Muscle of arm (tissue), 12 donors: ENCODE results near the gene TFB1M. TPM values are rescaled to one million over a fixed set of nuclear protein-coding genes. Genes with fewer than 3 reads are reported as not detected.
"Not testable (repeated sequence)": the region's sequence is repeated elsewhere in the genome, so short reads cannot be mapped to it uniquely, and the experiment has no call there.

Experiments used
- DNase-seq: peaks from one replicate; pipeline ENCODE4 v3.0.0-alpha.2; 2013
- polyA plus RNA-seq, 12 donors: library from polyadenylated mRNA; unstranded; fragments of 120-200 nt; gene quantifications; one replicate each; pipeline ENCODE4 v1.2.1, GENCODE V29; 2013; ENCODE audit not compliant: insufficient read length in 12 of 12

TFB1M gene
- polyA plus RNA-seq, 12 donors: 10.6 to 18.1 (median 12.8) TPM; not detected in 1

DNA sequence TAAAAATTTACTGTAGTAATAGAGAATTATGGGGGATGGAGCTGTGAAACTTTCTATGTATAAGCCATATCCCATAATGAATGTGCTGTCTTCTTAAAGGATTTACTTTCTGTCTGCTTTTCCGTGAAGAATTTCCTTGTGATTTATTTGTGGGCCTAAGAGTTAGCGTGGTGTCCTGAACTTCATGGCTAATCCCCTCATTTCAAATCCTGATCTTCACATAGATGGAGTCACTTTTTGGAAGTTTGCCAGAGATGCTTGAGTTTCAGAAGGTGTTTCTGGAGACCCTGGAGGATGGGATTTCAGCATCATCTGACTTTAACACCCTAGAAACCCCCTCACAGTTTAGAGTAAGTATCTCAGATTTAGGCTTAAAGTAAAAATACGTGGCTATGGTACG, 69.8 kb downstream of the TFB1M start:
- DNase-seq: no peak

DNA sequence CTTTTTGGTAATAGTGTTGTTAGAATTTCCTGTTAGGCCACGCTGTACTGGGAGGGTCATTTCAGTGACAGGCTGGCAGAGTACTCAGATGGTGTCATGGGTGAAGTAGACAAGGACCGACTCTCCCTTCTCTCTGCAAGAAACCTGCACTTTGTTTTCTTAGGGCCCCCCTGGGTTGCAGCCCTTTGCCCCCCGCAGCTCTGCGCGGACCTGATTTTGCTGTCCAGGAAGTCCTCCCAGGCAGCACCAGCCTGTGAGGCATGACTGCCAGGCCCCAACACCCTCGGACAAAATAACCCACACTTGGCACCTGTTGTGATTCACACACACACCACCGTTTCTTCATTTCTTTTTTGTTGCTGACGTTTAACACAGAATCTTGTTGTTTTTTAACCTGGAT, 72.3 kb downstream of the TFB1M start:
- DNase-seq: no peak

DNA sequence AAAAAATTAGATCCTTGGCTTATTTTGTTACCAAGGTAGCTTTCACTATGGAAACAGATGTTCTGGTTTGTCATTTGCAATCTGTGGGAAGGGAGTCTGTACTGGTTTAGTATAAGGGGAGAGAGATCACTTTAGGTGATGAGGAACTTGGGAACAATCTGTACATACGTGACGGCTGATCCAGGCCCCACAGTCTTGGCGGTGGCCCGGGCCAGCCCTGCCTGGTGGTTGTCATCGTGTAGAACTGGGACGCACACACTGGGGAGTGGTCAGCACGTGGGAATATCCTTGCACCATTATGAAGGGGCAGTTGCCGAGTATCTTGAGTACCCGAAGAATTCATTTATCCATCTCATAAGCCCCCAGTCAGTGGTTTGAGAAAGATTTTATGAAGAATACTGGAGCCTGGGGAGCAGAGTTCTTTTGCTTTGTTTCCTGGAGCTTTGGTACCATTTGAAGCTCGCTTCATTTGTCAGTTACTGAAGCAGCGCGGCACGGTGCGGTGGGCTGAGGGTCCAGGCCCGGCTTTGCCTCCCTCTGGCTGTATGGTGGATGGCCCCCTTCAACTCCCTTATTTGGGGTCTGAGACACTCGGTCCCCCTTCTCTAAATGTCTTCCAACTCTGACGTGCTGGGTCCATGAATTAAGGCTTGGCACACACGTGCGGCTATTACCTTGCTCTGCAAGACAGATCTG, 73.2 kb downstream of the TFB1M start:
- DNase-seq: no peak

DNA sequence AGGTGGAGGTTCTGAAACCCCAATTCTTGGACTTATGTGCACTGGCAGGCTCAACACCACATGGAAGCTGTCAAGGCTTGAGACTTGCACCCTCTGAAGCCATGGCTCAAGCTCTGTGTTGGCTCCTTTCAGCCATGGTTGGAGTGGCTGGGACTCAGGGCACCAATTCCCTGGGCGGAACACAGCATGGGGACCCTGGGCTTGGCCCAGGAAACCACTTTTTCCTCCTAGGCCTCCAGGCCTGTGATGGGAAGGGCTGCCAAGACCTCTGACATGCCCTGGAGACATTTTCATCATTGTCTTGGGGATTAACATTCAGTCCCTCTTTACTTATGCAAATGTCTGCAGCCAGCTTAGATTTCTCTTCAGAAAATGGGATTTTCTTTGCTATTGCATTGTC, 76.7 kb downstream of the TFB1M start:
- no peak for DNase-seq

DNA sequence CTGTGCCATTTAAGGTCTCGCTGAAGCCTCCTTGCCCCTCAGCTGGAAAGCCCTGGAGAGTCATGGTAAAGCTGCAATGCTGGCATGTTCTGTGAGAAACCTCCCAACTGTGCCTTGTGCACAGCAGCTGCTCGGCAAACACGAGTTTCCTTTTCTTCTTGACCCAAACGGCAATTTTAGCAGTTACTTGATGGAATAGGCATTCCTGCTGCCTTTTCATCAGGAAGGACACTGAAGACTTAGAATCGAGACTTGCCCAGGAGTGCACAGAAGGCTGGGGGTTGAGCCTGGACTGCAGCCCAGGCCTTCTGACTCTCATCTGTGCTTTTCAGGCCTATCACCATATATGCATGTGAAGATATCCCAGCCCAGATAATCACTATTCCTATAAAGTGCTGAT, 79.2 kb downstream of the TFB1M start:
- DNase-seq: no peak

DNA sequence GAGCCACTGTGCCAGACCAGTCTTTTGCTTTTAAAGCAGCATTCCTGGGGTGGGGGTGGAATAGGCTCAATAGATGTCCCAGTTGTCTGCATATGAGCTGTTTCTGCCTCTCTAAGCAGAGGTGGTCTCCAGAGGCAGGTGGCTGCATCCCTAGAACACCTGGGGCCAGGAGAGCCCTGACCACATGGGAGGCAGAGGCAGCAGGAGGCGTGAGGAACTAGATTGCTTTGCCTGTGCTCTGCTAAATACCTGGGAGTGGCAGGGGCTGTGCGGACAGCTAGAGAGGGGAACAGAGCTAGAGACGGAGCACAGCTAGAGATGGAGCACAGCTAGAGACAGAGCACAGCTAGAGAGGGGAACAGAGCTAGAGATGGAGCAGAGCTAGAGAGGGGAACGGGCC, 79.6 kb downstream of the TFB1M start:
- no peak for DNase-seq

DNA sequence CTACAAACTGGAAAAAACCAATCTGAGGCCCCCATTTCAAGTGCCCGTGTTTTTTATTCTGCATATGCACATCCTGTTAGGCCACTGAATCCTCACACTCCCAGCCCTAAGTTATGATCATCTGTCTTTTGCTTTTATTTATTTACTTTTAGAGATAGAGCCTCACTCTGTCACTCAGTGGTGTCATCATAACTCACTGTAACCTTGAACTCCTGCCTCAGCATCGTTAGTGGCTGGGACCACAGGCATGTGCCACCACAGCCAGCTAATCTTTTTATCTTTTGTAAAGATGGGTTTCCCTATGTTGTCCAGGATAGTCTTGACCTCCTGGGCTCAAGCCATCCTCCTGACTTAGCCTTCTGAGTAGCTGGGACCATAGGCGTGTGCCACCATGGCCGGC, 80.1 kb downstream of the TFB1M start:
- no peak for DNase-seq

DNA sequence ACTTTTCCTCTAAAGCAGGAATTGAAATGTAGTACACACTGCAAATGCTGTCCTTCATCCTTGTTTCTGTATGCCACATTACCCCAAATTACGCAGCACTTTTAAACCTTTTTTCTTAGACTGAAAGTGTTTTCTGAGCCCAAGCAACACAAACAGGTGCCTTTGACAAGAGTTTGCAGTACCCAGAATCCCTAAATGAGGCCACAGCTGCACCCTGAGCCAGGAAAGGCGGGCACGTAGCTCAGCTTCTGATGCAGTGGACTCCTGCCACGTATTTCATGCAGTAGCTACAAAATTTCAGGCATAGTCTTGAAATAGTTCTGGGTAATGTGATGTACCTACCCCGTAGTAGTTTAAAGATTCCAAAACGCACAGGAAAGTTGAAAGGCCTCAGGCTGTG, 81.4 kb downstream of the TFB1M start:
- no peak for DNase-seq

DNA sequence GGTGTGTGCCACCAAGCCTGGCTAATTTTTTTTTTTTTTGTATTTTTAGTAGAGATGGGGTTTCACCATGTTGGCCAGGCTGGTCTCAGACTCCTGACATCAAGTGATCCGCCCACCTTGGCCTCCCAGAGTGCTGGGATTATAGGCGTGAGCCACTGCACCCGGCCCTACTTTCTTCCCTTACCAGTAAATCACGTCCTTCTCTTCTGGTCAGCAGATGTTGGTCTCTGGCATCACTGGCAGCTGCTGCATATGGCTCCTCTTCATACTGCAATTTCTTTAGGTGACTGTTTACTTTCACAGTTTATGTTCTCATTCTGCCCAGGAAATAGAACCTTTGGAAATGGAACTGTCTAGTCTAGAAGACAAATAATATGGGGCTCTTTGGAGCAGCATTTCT, 83.3 kb downstream of the TFB1M start:
- not testable (repeated sequence) for DNase-seq

DNA sequence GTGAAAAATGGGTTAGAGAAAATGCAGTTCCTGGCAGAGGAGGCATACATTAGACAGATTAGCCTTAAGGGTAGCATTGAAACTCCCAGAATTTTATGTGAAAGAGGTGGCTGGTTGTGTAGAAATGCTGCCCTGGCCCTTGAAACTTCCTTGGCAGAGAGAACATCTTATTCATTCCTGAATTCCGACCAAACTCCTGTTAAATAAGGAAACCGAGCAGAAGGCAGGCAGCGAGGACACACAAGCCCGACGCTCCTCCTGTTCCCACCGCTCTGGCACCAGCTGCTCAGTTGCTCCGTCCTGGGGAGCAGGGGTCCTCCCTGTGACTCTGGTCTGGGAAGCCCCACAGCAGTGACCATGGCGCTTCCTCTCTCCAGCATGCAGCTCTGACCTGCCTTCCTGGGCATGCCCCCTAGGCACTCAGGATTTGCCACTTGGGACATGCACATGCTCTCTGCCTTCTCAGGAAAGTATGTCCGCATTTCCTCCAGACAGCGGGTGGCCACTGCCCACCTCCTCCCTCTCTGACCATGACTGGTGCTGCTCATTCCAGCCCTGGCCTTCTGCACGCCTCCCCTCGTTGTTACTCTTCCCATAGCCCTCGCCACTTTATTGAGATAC, 85.6 kb downstream of the TFB1M start:
- DNase-seq: no peak

DNA sequence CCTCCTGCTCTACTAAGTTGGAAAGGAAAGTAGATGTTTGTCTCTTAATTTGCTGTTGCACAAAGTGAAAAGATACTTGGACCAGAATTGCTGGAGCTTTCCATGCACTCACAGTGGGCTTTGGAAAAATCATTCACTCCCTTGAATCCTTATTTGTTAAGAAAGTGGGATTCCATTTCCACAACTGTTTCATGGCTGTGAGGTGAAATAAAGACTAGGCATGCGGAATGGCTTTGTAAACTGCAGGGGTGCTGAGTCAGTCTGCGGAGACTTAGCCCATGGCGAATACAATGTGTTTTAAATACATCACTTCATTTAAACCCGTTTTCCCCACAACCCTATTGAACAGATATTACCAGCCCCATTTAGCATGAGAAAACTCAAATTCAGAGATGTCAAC, 87.2 kb downstream of the TFB1M start:
- DNase-seq: no peak

DNA sequence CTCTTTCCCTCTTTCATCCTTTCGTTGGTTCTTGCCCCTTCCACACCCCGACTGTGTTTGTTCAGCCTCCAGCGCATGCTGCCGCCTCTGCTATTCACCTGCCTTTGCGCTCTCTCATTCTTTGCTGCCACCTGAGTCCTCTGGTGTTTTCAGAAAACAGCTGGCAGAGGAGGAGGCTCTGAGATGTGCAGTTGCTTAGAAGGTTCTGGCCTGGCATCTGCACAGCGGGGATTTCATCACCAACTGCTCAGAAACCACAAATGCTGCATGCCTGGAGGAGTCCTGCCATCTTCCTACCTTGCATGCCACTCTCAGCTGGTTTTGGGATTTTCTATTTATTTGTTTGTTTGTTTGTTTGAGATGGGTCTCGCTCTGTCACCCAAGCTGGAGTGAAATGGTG, 89.7 kb downstream of the TFB1M start:
- DNase-seq: no peak

DNA sequence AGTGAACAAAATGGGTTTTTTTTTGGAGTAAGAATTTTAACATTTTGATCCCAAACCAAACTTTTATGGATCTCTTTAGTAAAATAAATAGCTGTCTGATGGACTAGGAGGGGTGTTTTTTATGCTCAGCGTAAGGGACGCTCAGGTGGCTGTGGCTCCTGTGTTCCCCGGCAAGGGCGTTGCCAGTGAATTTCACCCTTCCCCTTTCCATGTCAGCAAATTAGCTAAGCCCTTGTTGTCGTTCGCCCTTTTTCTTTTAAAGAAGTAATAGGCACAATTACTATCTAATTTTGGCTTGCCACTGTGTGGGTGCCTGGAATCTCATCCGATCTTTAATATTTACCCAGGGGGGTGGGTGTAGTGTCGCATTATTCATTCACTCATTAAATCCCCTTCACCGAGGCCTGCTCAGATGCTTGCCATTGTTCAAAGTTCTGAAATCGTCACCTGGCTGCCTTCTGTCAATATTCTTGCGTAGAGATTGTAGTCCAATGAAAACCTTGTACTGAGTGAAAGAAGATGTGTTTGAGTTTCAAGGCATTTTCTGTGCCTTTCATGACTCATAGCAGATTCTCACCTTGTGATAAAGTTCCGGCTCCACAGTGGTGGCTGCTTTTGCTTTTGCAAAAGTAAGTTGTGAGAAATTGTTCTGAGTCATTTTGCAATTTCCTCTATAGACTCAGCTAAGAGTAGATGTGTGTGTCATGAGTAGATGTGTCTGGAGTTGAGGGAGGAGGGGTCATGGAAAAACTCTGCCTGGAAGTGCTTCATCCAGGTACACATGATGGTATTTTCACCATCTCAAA, 90.4 kb downstream of the TFB1M start:
- no peak for DNase-seq

DNA sequence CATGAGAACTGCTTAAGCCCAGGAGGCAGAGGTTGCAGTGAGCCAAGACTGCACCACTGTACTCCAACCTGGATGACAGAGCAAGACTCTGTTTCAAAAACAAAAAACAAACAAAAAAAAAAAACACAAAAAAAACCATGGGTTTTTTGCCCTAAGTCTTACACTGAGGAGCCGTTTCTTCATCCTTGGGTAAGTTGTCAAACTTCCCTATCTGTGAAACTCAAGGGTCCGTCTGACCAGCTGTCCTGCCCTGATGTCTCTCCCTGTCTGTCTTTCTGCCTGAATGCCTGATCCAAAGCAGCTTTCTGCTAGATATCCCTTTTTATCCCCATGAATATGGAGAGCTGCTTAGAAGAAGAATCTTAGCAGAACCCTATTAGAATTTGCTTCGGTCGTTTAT, 91.8 kb downstream of the TFB1M start:
- DNase-seq: no peak

DNA sequence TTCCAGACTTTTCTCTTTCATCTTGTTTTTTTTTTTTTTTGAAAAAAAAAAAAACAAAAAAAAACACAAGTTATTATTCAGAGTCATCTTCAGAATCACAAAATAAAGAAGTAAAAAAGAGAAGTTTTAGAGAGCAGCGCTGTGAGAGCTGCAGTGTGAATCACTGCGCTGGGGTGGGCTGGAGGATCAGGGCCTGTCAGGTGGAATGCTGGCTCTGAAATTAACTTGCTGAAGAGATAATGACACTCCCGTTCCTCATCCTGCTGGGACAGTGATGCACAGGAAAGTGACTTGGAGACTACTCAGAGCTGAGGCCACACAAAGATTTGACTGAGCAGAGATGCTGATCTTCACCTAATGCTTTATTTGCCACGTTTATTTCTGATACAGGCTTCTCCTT, 93.2 kb downstream of the TFB1M start:
- DNase-seq: no peak

DNA sequence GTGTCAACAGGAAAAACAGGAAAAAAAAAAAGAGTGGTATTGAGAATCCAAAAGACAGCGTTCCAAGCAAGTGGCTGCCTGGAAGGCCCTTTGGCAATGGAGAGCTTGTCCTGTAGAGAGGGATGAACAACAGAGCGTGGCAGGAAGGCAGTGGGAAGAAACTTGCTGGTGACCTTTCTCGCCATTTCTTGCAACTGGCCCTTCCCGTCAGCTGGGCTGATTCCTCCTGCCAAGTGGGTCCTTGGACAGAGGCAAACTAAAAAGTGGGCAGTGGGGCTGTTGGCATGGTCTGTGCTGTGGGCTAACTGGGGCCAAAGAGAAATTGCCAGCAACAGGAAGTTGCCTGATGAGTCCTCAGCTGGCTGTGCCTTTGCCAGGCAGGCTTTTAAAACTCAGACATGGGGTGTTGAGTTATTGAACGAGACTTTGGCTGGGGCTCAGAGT, 94.4 kb downstream of the TFB1M start:
- DNase-seq: no peak

DNA sequence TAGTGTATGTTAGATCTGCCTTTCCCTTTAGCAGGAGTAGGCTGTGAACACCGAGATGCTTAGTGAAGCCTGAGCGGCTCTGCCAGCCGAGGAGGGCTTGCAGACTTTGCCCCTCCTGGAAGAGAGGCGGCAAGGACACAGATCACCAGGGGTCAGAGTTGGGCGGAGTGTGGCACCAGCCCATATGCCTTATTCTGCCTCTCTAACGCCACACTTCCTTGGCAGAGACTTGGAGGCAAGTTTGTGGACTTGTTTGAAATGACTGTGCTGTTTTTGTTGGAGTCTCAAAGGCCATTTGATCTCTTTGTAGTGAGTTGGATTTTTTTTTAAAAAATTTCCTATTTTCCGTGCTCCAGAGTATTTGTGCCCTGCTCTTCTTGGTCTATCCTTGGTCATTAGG, 95.0 kb downstream of the TFB1M start:
- DNase-seq: no peak

DNA sequence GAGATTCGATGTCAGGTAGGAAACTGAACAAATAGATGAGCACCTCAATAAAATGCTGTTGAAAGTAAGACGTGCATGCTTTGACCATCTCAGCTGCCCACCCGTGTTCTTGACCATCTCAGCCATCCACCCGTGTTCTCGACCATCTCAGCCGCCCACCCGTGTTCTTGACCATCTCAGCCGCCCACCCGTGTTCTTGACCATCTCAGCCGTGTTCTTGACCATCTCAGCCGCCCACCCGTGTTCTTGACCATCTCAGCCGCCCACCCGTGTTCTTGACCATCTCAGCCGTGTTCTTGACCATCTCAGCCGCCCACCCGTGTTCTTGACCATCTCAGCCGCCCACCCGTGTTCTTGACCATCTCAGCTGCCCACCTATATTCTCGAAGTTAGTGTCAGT, 95.6 kb downstream of the TFB1M start:
- not testable (repeated sequence) for DNase-seq

DNA sequence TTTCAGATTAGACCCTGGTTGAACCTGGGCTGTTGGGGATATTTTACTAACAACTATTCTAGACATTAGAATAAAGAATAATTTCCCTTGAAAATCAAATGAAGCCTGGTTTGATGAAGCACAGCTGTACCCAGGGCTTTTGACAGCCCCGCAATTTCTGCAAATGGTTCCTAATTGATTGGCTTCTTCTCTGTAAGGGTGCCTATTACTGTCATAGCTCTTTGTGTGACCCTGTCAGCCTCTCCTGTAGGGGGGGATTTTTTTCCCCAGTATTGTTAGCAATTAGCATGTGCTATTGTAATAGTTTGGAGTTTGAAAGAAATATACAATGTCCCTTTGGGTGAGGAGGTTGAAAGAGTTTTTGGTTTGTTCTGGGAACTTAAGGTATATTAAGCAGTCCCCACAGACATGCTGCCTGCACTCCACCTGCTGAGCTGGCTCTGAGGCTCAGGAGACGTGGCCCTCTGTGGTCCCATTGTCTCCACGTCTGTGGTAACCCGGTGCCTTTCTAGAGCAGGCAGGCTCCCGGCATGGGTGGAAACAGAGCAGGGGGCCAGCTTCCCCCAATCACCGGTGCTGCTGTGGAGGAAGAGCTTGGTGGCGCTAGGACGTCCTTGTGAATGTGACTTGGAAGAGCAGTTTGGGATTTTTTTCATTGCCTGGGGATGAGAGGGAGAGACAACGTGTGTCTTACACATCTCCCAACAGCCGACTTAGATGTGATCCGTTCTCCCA, 97.8 kb downstream of the TFB1M start:
- no peak for DNase-seq

DNA sequence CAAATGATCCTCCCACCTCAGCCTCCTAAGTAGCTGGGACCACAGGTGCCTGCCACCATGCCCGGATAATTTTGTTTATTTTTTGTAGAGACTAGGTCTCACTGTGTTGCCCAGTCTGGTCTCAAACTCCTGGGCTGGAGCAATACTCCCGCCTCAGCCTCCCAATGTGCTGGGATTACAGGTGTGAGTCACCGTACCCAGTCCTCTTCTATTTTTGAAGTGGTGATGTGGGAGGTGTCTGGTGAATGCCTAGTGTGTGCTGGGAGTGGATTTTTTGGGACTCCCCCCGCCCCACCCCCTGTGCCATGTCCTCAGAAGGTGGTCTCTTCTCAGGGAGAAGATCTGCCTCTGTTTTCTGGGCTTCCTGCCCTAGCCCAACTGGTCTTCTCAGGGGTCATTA, 98.4 kb downstream of the TFB1M start:
- no peak for DNase-seq

DNA sequence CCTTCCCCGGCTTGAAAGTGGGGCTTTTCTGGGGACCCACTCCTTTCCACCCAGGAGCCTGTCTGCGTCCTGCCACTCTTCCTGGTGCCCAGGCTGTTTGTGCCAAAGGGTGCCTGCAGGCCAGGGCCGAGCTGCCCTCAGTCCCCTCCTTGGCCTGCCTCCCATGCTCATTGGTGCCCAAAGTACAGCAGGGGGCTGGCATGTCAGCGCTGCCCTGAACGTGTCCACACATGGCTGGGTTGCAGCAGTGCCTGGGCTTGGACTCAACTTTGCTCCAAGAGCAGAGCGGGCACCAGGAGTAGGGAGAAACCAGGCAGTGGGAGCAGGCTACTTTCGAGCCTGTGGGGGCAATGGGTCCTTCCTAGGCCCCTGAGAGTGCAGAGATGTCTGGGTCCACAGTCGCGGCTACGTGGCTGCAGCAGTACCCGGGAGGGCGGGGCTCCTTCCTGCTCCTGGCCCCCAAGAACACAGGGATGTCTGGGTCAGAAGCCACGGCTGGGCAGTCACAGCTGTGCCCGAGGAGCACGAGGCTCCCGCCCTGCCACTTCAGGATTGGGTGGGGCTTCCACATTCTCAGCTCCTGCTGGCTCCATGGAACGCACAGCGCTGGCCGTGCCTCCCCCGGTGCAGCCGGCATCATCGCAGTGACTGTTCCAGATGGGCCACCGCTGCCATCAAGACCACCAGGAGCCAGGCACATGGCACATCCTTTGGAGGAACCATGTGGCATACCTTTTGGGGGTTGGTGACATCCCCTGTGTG, 100.5 kb downstream of the TFB1M start:
- no peak for DNase-seq
